Skeletal muscle satellite cell (primary cell): ENCODE measurements around the gene TIMM17B.
A peak's percentile ranks its signal among the peaks of the same experiment; 100 is the strongest.

Source experiments
- H3K27me3 ChIP-seq: 2 replicates; pipeline ENCODE4 v1.7.0; 2013; ENCODE audit warnings: low read length; ENCODE audit not compliant: control insufficient read depth, insufficient read depth
- H3K36me3 ChIP-seq: 2 replicates; pipeline ENCODE4 v1.7.0; 2013; ENCODE audit warnings: mild to moderate bottlenecking, control low read depth, low read length; ENCODE audit not compliant: insufficient read depth
- H3K4me1 ChIP-seq: 2 replicates; pipeline ENCODE4 v1.7.0; 2013; ENCODE audit warnings: low read length; ENCODE audit not compliant: control insufficient read depth, insufficient read depth
- H3K4me2 ChIP-seq: 2 replicates; pipeline ENCODE4 v1.7.0; 2013; ENCODE audit warnings: mild to moderate bottlenecking, low read length
- H3K4me3 ChIP-seq: 2 replicates; pipeline ENCODE4 v1.7.0; 2013; ENCODE audit warnings: low read length
- H3K9ac ChIP-seq: 2 replicates; pipeline ENCODE4 v1.7.0; 2013; ENCODE audit warnings: mild to moderate bottlenecking, low read depth, low read length, moderate library complexity
- H3K9me3 ChIP-seq: replicated peaks from 2 replicates; pipeline ENCODE4 v1.7.0; 2013; ENCODE audit warnings: mild to moderate bottlenecking, control low read depth, low read length

Gene TIMM17B

GRCh38 chrX:48917139-48918001, 19.8 kb upstream of the TIMM17B start:
- Histone ChIP-seq H3K4me3 (peak overlapping the region; percentile 71), H3K4me1 (peaks cover 18% of the 10 kb centered on the region), H3K27me3 (no peaks in the 10 kb centered on the region), H3K9ac (no peak overlapping the region), H3K36me3 (no peaks in the 10 kb centered on the region), H3K9me3 (no peaks in the 10 kb centered on the region), H3K4me2 (peak overlapping the region; percentile 51)

DNA sequence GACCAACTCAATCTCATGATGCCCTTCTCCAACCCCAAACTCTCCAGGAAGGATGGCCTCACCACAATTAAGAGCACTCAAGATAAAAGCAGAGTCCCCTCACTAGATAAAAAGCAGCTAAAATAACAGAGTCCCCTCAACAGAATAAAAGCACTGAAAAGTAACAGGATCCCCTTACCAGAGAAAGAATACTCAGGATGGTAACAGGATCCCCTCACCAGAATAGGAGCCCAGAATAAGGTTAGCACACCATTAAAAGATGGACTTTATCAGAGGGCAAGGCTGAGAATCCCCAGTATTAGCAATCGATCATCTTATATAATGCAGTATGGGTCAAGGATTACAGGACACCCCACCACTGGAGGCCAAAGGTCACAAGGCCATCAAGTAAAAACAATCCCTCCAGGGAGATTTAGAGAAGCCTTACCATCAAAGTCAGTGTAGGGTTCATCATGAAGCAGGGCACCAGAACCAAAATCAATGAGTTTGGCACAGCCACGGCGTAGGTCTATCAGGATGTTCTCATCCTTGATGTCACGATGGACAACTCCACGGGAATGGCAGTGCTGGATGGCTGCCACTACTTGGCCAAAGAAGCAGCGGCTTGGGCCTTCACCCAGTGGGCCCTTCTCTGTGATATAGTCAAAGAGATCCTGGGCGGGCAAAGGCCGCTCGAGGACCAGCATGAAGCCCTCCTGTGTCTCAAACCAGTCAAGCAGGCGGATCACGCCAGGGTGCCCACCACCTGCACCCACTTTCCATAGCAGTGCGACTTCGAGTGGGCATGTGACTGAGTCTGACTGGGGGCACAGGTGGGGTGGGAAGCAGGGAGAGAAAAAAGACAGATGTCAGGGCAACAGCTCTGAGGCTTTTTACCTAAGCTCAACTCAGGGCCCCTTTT, 17.3 kb upstream of the TIMM17B start:
- Histone ChIP-seq H3K27me3 (no peaks in the 10 kb centered on the region), H3K9me3 (no peaks in the 10 kb centered on the region), H3K4me1 (peaks cover 22% of the 10 kb centered on the region), H3K4me3 (no peak overlapping the region), H3K4me2 (no peak overlapping the region), H3K9ac (no peak overlapping the region), H3K36me3 (no peaks in the 10 kb centered on the region)

GRCh38 chrX:48913605-48914366, 16.2 kb upstream of the TIMM17B start:
- H3K27me3 ChIP-seq: no peaks in the 10 kb centered on the region
- H3K4me1 ChIP-seq: peaks cover 15% of the 10 kb centered on the region
- H3K9me3 ChIP-seq: no peaks in the 10 kb centered on the region
- H3K4me2 ChIP-seq: no peak overlapping the region
- H3K36me3 ChIP-seq: no peaks in the 10 kb centered on the region
- H3K4me3 ChIP-seq: no peak overlapping the region
- no peak overlapping the region for H3K9ac ChIP-seq

DNA sequence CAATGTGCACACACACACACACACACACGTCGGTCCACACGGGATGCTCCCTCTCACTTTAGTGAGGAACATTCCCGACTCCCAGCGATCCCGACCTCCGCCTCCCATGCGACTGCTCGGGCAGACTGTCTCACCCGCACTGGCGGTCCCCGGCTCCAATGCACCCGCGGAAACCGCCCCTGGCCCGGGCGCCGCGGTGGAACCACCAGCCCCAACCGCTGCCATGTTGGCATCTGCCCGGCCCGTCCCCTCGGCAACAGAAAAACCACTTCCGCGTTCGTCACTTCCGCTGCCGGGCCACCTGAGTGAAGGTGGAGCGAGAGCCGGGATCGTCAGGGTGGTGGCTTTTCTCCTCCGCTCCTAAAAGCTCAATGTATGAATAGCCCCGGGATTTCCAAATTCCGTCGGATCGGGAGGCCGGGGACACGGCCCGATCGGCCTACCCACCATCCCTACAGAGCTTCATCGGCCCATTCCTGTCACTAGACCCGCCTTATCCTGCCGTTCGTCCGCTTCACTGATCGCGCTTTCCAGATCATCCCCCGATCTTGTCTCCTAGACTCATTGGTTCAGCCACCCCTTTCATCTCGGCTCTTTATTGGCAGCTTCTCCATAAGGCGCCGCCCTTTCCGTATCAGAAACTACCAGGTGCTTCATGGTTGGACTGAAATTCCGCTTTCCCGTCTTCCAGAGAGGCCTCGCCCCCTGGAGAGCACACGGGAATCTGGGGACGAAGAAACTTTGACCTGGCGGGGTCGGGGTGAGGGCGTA, 14.0 kb upstream of the TIMM17B start, which contains the start of gene SLC35A2:
Gene SLC35A2, minus strand, starts transcription at position 235 of the 771 bp plus-strand sequence. Its CDS starts 10 bp downstream, at position 225.
- H3K9ac ChIP-seq: peak within 1 kb of the TSS; percentile 91
- H3K4me3 ChIP-seq: peak within 1 kb of the TSS; percentile 93
- no peaks in the 10 kb centered on the region for H3K36me3 ChIP-seq
- peaks cover 6% of the 10 kb centered on the region for H3K4me1 ChIP-seq
- peak within 1 kb of the TSS; percentile 81 for H3K4me2 ChIP-seq
- no peaks in the 10 kb centered on the region for H3K9me3 ChIP-seq
- H3K27me3 ChIP-seq: no peaks in the 10 kb centered on the region

DNA sequence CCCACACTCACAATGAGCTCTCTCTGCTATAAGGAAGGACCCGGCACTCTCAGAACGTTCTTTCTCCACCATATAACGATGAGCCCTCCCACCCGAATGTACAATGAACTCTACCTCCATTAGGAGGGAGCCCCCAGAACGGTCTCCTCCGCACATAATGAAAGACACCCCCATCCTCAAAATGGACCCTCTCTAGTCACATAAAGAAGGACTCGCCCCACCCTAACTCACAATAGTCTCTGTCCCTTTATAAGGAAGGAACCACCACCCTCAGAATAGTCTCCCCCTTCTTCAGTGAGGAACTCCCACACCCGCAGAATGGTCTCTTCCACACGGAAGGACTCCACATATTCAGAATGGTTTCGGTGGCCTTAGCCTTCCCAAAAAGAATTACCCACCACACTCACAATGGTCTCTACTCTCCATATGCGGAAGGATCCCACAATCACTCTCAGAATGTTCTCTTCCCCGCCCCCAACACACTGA, 13.4 kb upstream of the TIMM17B start:
- H3K9me3 ChIP-seq: no peaks in the 10 kb centered on the region
- peak overlapping the region; percentile 91 for H3K9ac ChIP-seq
- H3K36me3 ChIP-seq: peaks cover 3% of the 10 kb centered on the region
- peak overlapping the region; percentile 81 for H3K4me2 ChIP-seq
- H3K4me1 ChIP-seq: peaks cover 6% of the 10 kb centered on the region
- no peaks in the 10 kb centered on the region for H3K27me3 ChIP-seq
- H3K4me3 ChIP-seq: peak overlapping the region; percentile 93

DNA sequence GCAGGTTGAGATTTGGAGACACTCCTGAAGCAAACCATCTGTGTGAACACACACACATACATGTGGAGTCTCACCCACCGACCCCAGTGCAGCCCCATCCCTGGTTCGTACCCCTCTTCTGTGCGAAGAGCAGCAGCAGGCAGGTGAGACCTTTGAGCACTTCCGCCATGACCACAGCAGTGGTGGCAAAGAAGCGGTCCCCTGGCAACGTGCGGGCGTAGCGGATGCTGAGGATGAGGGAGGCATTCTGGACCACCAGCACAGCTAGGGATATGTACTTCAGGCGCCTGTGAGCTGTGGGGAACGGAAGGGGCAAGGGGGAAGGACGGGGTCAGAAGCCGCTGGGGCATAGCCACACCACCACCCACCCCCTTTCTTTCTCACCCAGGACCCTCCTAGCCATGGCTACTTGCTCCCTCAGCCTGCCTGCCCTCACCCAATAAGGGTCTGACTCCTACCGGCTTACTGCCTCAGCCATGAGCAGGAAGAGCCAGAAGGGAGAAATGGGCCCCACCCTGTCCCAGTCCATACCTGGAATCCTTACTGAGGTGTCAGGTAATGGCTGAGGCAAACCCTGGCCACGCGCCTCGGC, 12.2 kb upstream of the TIMM17B start:
- peak overlapping the region; percentile 93 for H3K4me3 ChIP-seq
- no peaks in the 10 kb centered on the region for H3K27me3 ChIP-seq
- H3K36me3 ChIP-seq: peaks cover 3% of the 10 kb centered on the region
- peaks cover 6% of the 10 kb centered on the region for H3K4me1 ChIP-seq
- no peaks in the 10 kb centered on the region for H3K9me3 ChIP-seq
- peak overlapping the region; percentile 91 for H3K9ac ChIP-seq
- H3K4me2 ChIP-seq: peak overlapping the region; percentile 81

GRCh38 chrX:48908600-48908999, 11.0 kb upstream of the TIMM17B start:
- Histone ChIP-seq H3K36me3 (peaks cover 6% of the 10 kb centered on the region), H3K9me3 (no peaks in the 10 kb centered on the region), H3K4me1 (peaks cover 6% of the 10 kb centered on the region), H3K4me2 (no peak overlapping the region), H3K9ac (no peak overlapping the region), H3K27me3 (no peaks in the 10 kb centered on the region), H3K4me3 (no peak overlapping the region)

GRCh38 chrX:48905090-48905790, 7.7 kb upstream of the TIMM17B start:
- H3K4me2 ChIP-seq: no peak overlapping the region
- H3K27me3 ChIP-seq: no peaks in the 10 kb centered on the region
- peaks cover 18% of the 10 kb centered on the region for H3K36me3 ChIP-seq
- no peaks in the 10 kb centered on the region for H3K9me3 ChIP-seq
- no peaks in the 10 kb centered on the region for H3K4me1 ChIP-seq
- no peak overlapping the region for H3K9ac ChIP-seq
- no peak overlapping the region for H3K4me3 ChIP-seq

DNA sequence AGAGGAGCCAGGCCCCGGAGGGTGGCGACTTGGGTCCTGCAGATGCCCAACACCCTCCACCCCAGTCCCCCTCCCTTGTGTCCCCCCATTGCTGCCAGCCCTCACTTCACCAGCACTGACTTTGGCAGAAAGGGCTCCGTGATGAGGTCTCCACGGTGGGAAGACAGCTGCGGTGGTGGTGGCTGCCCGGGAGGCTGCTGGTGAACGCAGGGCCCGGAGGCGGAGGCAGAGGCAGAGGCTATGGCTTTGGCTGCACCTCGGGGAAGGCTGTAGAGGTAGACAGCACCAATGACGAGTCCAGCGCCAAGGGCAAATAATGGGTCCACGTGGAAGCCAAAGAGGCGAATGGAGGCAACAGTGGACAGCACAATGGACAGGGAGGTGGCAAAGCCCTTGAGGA, 7.1 kb upstream of the TIMM17B start:
- H3K9me3 ChIP-seq: no peaks in the 10 kb centered on the region
- no peaks in the 10 kb centered on the region for H3K27me3 ChIP-seq
- no peaks in the 10 kb centered on the region for H3K4me1 ChIP-seq
- H3K36me3 ChIP-seq: peaks cover 18% of the 10 kb centered on the region
- no peak overlapping the region for H3K4me2 ChIP-seq
- H3K9ac ChIP-seq: no peak overlapping the region
- H3K4me3 ChIP-seq: no peak overlapping the region

DNA sequence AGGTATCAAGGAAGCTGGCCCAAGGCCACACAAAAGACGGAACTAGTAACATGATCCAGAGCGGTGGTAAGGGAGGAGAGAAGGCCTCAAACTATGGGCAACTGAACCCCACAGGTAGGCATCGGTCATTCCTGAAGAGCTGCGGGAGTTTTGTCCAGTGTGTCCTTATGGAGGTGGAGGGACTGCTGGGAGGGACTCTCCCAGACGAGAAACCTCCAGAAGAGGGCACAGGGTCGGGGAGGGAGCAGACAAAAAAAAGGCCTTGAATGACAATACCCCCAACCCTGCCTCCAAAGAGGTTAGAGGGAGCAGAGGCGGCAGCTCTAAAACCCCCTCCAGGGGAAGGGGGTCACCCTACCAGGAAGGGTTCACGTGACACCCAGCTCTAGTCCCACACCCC, 6.6 kb upstream of the TIMM17B start:
- H3K36me3 ChIP-seq: peaks cover 18% of the 10 kb centered on the region
- no peaks in the 10 kb centered on the region for H3K27me3 ChIP-seq

More for the DNA sequence above, 6.6 kb upstream of the TIMM17B start:
- Histone ChIP-seq H3K9ac (no peak overlapping the region), H3K4me3 (no peak overlapping the region), H3K9me3 (no peaks in the 10 kb centered on the region), H3K4me2 (no peak overlapping the region), H3K4me1 (no peaks in the 10 kb centered on the region)
